HepG2 (cell line): ENCODE results near the gene CNOT8. TPM values are rescaled to one million over a fixed set of nuclear protein-coding genes. Genes with fewer than 3 reads are reported as not detected.

Experiments used
- BRF2 ChIP-seq: sonication (generic); formaldehyde crosslinking; IDR thresholded peaks from 2 replicates; pipeline ENCODE4 v1.8.1; 2022; ENCODE audit warnings: mild to moderate bottlenecking, missing genetic modification reagents
- CHD2 ChIP-seq: IDR thresholded peaks from 2 replicates; pipeline ENCODE4 v1.6.1; 2011; ENCODE audit warnings: low read depth, low read length, improper control_type of control experiment
- DRAP1 ChIP-seq: IDR thresholded peaks from 2 replicates; pipeline ENCODE4 v1.6.1; 2016; ENCODE audit warnings: missing genetic modification reagents, missing compliant biosample characterization
- HOXA9 ChIP-seq: sonication (generic); formaldehyde crosslinking; IDR thresholded peaks from 2 replicates; pipeline ENCODE4 v1.8.1; 2022; ENCODE audit warnings: missing genetic modification reagents, mild to moderate bottlenecking, moderate library complexity, borderline replicate concordance
- MEIS2 ChIP-seq: sonication (generic); formaldehyde crosslinking; IDR thresholded peaks from 2 replicates; pipeline ENCODE4 v1.9.0; 2021; ENCODE audit warnings: mild to moderate bottlenecking, missing genetic modification reagents
- MIER2 ChIP-seq: IDR thresholded peaks from 2 replicates; pipeline ENCODE4 v1.6.1; 2016; ENCODE audit warnings: missing biosample characterization, missing genetic modification reagents
- MTERF4 ChIP-seq: sonication (generic); formaldehyde crosslinking; IDR thresholded peaks from 2 replicates; pipeline ENCODE4 v1.8.0; 2023; ENCODE audit warnings: mild to moderate bottlenecking, missing genetic modification reagents
- NR1H2 ChIP-seq: sonication (generic); formaldehyde crosslinking; IDR thresholded peaks from 2 replicates; pipeline ENCODE4 v1.8.1; 2022; ENCODE audit warnings: low read depth, missing genetic modification reagents, borderline replicate concordance
- PHF5A ChIP-seq: IDR thresholded peaks from one replicate; pipeline ENCODE4 v1.6.1; 2018; ENCODE audit warnings: low read depth, missing genetic modification reagents; ENCODE audit not compliant: unreplicated experiment
- POLR2AphosphoS5 ChIP-seq: IDR thresholded peaks from 2 replicates; pipeline ENCODE4 v1.6.1; 2012; ENCODE audit warnings: low read depth, low read length
- PRMT3 ChIP-seq: sonication (generic); formaldehyde crosslinking; IDR thresholded peaks from 2 replicates; pipeline ENCODE4 v1.8.1; 2022; ENCODE audit warnings: low read depth, mild to moderate bottlenecking, moderate library complexity, missing genetic modification reagents, borderline replicate concordance
- PTBP1 ChIP-seq: fragments of 200-400 bp; formaldehyde crosslinking; IDR thresholded peaks from 2 replicates; pipeline ENCODE4 v1.6.1; 2018; ENCODE audit warnings: low read length, low read depth; ENCODE audit not compliant: poor library complexity, severe bottlenecking
- RFXANK ChIP-seq: IDR thresholded peaks from 2 replicates; pipeline ENCODE4 v1.6.1; 2016
- RNF219 ChIP-seq: sonication (generic); formaldehyde crosslinking; IDR thresholded peaks from 2 replicates; pipeline ENCODE4 v1.5.0; 2020; ENCODE audit warnings: mild to moderate bottlenecking, missing genetic modification reagents
- SMC3 ChIP-seq: IDR thresholded peaks from 2 replicates; pipeline ENCODE4 v1.6.1; 2011; ENCODE audit warnings: low read length, improper control_type of control experiment
- SRSF9 ChIP-seq: fragments of 200-400 bp; formaldehyde crosslinking; IDR thresholded peaks from 2 replicates; pipeline ENCODE4 v1.6.1; 2018; ENCODE audit warnings: borderline replicate concordance, mild to moderate bottlenecking, low read depth, low read length; ENCODE audit not compliant: insufficient read depth, poor library complexity, severe bottlenecking
- ZFYVE20 ChIP-seq: sonication (generic); formaldehyde crosslinking; IDR thresholded peaks from 2 replicates; pipeline ENCODE4 v1.8.0; 2023; ENCODE audit warnings: low read depth, mild to moderate bottlenecking, moderate library complexity, missing genetic modification reagents, borderline replicate concordance
- ZNF562 ChIP-seq: sonication (generic); formaldehyde crosslinking; IDR thresholded peaks from 2 replicates; pipeline ENCODE4 v1.8.0; 2022; ENCODE audit warnings: missing genetic modification reagents, borderline replicate concordance
- ZNF652 ChIP-seq: IDR thresholded peaks from 2 replicates; pipeline ENCODE4 v1.6.1; 2016; ENCODE audit warnings: low read depth, borderline replicate concordance
- ZNF761 ChIP-seq: sonication (generic); formaldehyde crosslinking; conservative IDR thresholded peaks from 2 replicates; pipeline ENCODE4 v1.4.0; 2020; ENCODE audit warnings: mild to moderate bottlenecking, missing genetic modification reagents
- ZNF782 ChIP-seq: sonication (generic); formaldehyde crosslinking; IDR thresholded peaks from 2 replicates; pipeline ENCODE4 v1.4.0; 2020; ENCODE audit warnings: missing genetic modification reagents, mild to moderate bottlenecking, borderline replicate concordance
- ZNF839 ChIP-seq: sonication (generic); formaldehyde crosslinking; IDR thresholded peaks from 2 replicates; pipeline ENCODE4 v1.4.0; 2020; ENCODE audit warnings: missing genetic modification reagents, mild to moderate bottlenecking, borderline replicate concordance
- ZUFSP ChIP-seq: sonication (generic); formaldehyde crosslinking; IDR thresholded peaks from 2 replicates; pipeline ENCODE4 v1.9.0; 2021; ENCODE audit warnings: missing genetic modification reagents, mild to moderate bottlenecking, borderline replicate concordance
- polyA plus RNA-seq, 8 experiments: library from polyadenylated mRNA; depleted of rRNA in 3 of 8; stranded (reverse) in 7 of 8; unstranded in 1 of 8; fragments of >200 nt; fragmentation: Illumina TruSeq in 4 of 8; extraction: Trizol in 4 of 8; gene quantifications; 2 replicates each; pipeline versions ENCODE4 v1.2.1 to v1.2.3, GENCODE V29; 2011 to 2016; ENCODE audit warnings: low read depth in 4 of 8, missing spikeins in 1 of 8, mixed read lengths in 1 of 8; ENCODE audit not compliant: insufficient read depth in 1 of 8
- total RNA-seq, 5 experiments: library from RNA; depleted of rRNA; stranded (reverse); fragments of >200 nt; fragmentation: Illumina TruSeq; extraction: Trizol; gene quantifications; 2 replicates each; pipeline ENCODE4 v1.2.3, GENCODE V29; 2016; ENCODE audit warnings: low read depth in 1 of 5

The CNOT8 gene
- total and polyA plus RNA-seq, 2 of the 13 experiments (the other 11 are each of a cell fraction or from before 2014, with no cell fraction given): 37.1 to 74.9 TPM

GRCh38 chr5:154842689-154843530, 15.5 kb upstream of the CNOT8 start (continued):
- peak; percentile 67; the same call in 1 of the 2 replicates for TF ChIP-seq MIER2 (CRISPR knock-in tag)
- TF ChIP-seq NR1H2 (CRISPR knock-in tag): no peak
- TF ChIP-seq ZNF562 (CRISPR knock-in tag): no peak
- no peak for TF ChIP-seq RFXANK
- no peak for TF ChIP-seq POLR2AphosphoS5
- TF ChIP-seq ZNF839 (CRISPR knock-in tag): no peak
- no peak for TF ChIP-seq ZUFSP (CRISPR knock-in tag)
- no peak for TF ChIP-seq MTERF4
- TF ChIP-seq SRSF9: no peak
- TF ChIP-seq HOXA9 (CRISPR knock-in tag): no peak
- peak; percentile 51; the same call in 1 of the 2 replicates for TF ChIP-seq RNF219
- no peak for TF ChIP-seq ZNF761 (CRISPR knock-in tag)
- peak; percentile 84 for TF ChIP-seq PHF5A (CRISPR knock-in tag)
- no peak for TF ChIP-seq PTBP1
- no peak for TF ChIP-seq SMC3
- TF ChIP-seq DRAP1 (CRISPR knock-in tag): peak; percentile 43; the same call in 1 of the 2 replicates
- TF ChIP-seq ZNF782 (CRISPR knock-in tag): no peak
- no peak for TF ChIP-seq ZNF652 (CRISPR knock-in tag)
- TF ChIP-seq MEIS2: peak; percentile 72
- no peak for TF ChIP-seq ZFYVE20 (CRISPR knock-in tag)
- no peak for TF ChIP-seq PRMT3 (CRISPR knock-in tag)
- TF ChIP-seq BRF2 (CRISPR knock-in tag): no peak
- TF ChIP-seq CHD2: no peak
